HG03565 (cell line): ENCODE measurements around the gene LRCH3.
A peak's percentile ranks its signal among the peaks of the same experiment; 100 is the strongest.
"Not testable (repeated sequence)": the region's sequence is repeated elsewhere in the genome, so short reads cannot be mapped to it uniquely, and the experiment has no call there.

Experiments used
- ATAC-seq: cut with Tn5 transposase; IDR thresholded peaks from one replicate; pipeline ENCODE4 v1.9.1; 2021; ENCODE audit warnings: mild to moderate bottlenecking, moderate library complexity; ENCODE audit not compliant: unreplicated experiment

Gene LRCH3

GRCh38 chr3:197881970-197882338 lies 90.9 kb downstream of the LRCH3 start:
- no peak for ATAC-seq

- ATAC-seq: no peak
These were observed 91.5 kb downstream of the LRCH3 start for GRCh38 chr3:197882586-197882985.

GRCh38 chr3:197883541-197883940 lies 92.5 kb downstream of the LRCH3 start:
- ATAC-seq: no peak

GRCh38 chr3:197884330-197884729 lies 93.3 kb downstream of the LRCH3 start:
- ATAC-seq: not testable (repeated sequence)

- not testable (repeated sequence) for ATAC-seq
These were observed 95.0 kb downstream of the LRCH3 start for GRCh38 chr3:197886052-197886451.

- not testable (repeated sequence) for ATAC-seq
These were observed 96.5 kb downstream of the LRCH3 start for GRCh38 chr3:197887430-197888053.

- no peak for ATAC-seq
These were observed 97.5 kb downstream of the LRCH3 start for GRCh38 chr3:197888511-197888910.

GRCh38 chr3:197889204-197889930 lies 98.3 kb downstream of the LRCH3 start:
- no peak for ATAC-seq

- ATAC-seq: no peak
These were observed 99.6 kb downstream of the LRCH3 start for GRCh38 chr3:197890693-197891092.

- ATAC-seq: no peak
These were observed 101.1 kb downstream of the LRCH3 start for GRCh38 chr3:197892162-197892561.

GRCh38 chr3:197896421-197896820 lies 105.4 kb downstream of the LRCH3 start:
- no peak for ATAC-seq

GRCh38 chr3:197899833-197900478 lies 108.9 kb downstream of the LRCH3 start:
- ATAC-seq: no peak

- ATAC-seq: no peak
These were observed 110.6 kb downstream of the LRCH3 start for GRCh38 chr3:197901626-197902025.

GRCh38 chr3:197906023-197906849 lies 115.2 kb downstream of the LRCH3 start:
- peak; percentile 82 for ATAC-seq

- no peak for ATAC-seq
These were observed 115.8 kb downstream of the LRCH3 start for GRCh38 chr3:197906850-197907187.

GRCh38 chr3:197907196-197907595 lies 116.1 kb downstream of the LRCH3 start:
- ATAC-seq: no peak

GRCh38 chr3:197908550-197908949 lies 117.5 kb downstream of the LRCH3 start:
- not testable (repeated sequence) for ATAC-seq

- no peak for ATAC-seq
These were observed 118.1 kb downstream of the LRCH3 start for GRCh38 chr3:197908957-197909701.

GRCh38 chr3:197912741-197913476 lies 121.9 kb downstream of the LRCH3 start:
- no peak for ATAC-seq
